Panc1 (cell line): Measurements from ENCODE around the gene PRPS1L1. TPM values are rescaled to one million over a fixed set of nuclear protein-coding genes. Genes with fewer than 3 reads are reported as not detected.

Experiments
- ATAC-seq: fragments of 200-7000 bp; cut with Tn5 transposase; 2 replicates; pipeline ENCODE4 v1.9.1; 2020; ENCODE audit warnings: mild to moderate bottlenecking, moderate library complexity
- BruUV-seq: library from RNA; stranded (reverse); fragments of 400-500 nt; replicated peaks from 2 replicates; lab custom pipeline; 2021; lab: Mats Ljungman, UMichigan
- CTCF ChIA-PET: fragments of 300-600 bp; sonication (Branson Sonifier 250); formaldehyde crosslinking; loops from one replicate; lab custom pipeline; 2022; ENCODE audit warnings: antibody characterized with exemption; lab: Charles Lee
- POLR2A ChIA-PET: fragments of 300-600 bp; sonication (Branson Sonifier 250); formaldehyde crosslinking; loops from one replicate; lab custom pipeline; 2022; ENCODE audit warnings: antibody characterized with exemption; lab: Charles Lee
- DNase-seq: peaks from one replicate; pipeline ENCODE4 v3.0.0-alpha.2; 2010; ENCODE audit warnings: low read depth, low spot score
- H3K27ac ChIP-seq: 2 replicates; pipeline ENCODE4 v1.5.1; 2011; ENCODE audit warnings: mild to moderate bottlenecking, low read length, inconsistent platforms
- H3K27me3 ChIP-seq: fragments of 200-500 bp; sonication (Bioruptor generic); 2 replicates; pipeline ENCODE4 v1.6.0; 2014; ENCODE audit warnings: low read length, inconsistent platforms; ENCODE audit not compliant: control insufficient read depth, insufficient read depth
- H3K36me3 ChIP-seq: fragments of 200-500 bp; sonication (Bioruptor generic); 2 replicates; pipeline ENCODE4 v1.5.1; 2014; ENCODE audit warnings: inconsistent platforms, mild to moderate bottlenecking, low read length, moderate library complexity; ENCODE audit not compliant: control insufficient read depth, insufficient read depth
- H3K4me1 ChIP-seq: 2 replicates; pipeline ENCODE4 v1.5.1; 2011; ENCODE audit warnings: inconsistent platforms, mild to moderate bottlenecking, low read length, moderate library complexity; ENCODE audit not compliant: control insufficient read depth, insufficient read depth
- H3K4me3 ChIP-seq, 2 experiments: 2 replicates each; pipeline ENCODE4 v1.5.1; 2011 to 2012; ENCODE audit warnings: low read depth in 2 of 2, low read length in 2 of 2, mild to moderate bottlenecking in 2 of 2, inconsistent platforms in 1 of 2, moderate library complexity in 1 of 2
- H3K9me3 ChIP-seq: fragments of 200-500 bp; sonication (Bioruptor generic); 2 replicates; pipeline ENCODE4 v1.5.1; 2014; ENCODE audit warnings: low read depth, mild to moderate bottlenecking, inconsistent platforms, low read length, moderate library complexity; ENCODE audit not compliant: control insufficient read depth, insufficient read depth
- CTCF ChIP-seq: fragments of 450-650 bp; IDR thresholded peaks from 2 replicates; pipeline ENCODE4 v1.5.1; 2017; ENCODE audit warnings: mild to moderate bottlenecking
- POLR2AphosphoS5 ChIP-seq: IDR thresholded peaks from 2 replicates; pipeline ENCODE4 v1.6.1; 2012; ENCODE audit warnings: mild to moderate bottlenecking, low read depth, low read length, moderate library complexity
- REST ChIP-seq, 2 experiments: IDR thresholded peaks; 2 replicates each; pipeline ENCODE4 v1.6.1; 2011 to 2012; ENCODE audit warnings: low read depth in 2 of 2, control low read depth in 1 of 2, low read length in 1 of 2, mild to moderate bottlenecking in 1 of 2, moderate library complexity in 1 of 2; ENCODE audit not compliant: insufficient read depth in 1 of 2
- SIN3A ChIP-seq: IDR thresholded peaks from 2 replicates; pipeline ENCODE4 v1.6.1; 2012; ENCODE audit warnings: low read depth, mild to moderate bottlenecking, low read length, moderate library complexity, borderline replicate concordance; ENCODE audit not compliant: insufficient read depth
- TCF7L2 ChIP-seq: IDR thresholded peaks from 2 replicates; pipeline ENCODE4 v1.6.1; 2011; ENCODE audit warnings: mild to moderate bottlenecking, low read depth, low read length, inconsistent platforms
- in situ Hi-C: cut with HindIII; loops from 2 replicates; pipeline ENCODE4 v1.10.0; 2016; ENCODE audit warnings: low sequenced_read_pairs, low pct_unique_long_range_greater_than_20kb
- intact Hi-C: fragments of 100-400 bp; cut with micrococcal nuclease; formaldehyde crosslinking; loops from one replicate; pipeline ENCODE4 v1.10.0; 2022; ENCODE audit not compliant: unreplicated experiment
- total RNA-seq: library from RNA; stranded (reverse); gene quantifications from one replicate; pipeline ENCODE4 v1.2.1, GENCODE V29; 2021; ENCODE audit not compliant: unreplicated experiment

Gene PRPS1L1
- total RNA-seq, 1 experiment from 2014 or later = not detected

GRCh38 chr7:17988858-17989257 is 38.8 kb downstream of the PRPS1L1 start:
- no TSS peak for BruUV-seq
- Histone ChIP-seq H3K9me3 (no peaks in the 10 kb centered on the region), H3K27me3 (no peaks in the 10 kb centered on the region; the same call in 1 of the 2 replicates), H3K27ac (no peak overlapping the region), H3K36me3 (no peaks in the 10 kb centered on the region), H3K4me1 (no peaks in the 10 kb centered on the region), H3K4me3 (no peak overlapping the region)
- TF ChIP-seq CTCF = no peak; the same call in 1 of the 2 replicates
- TF ChIP-seq TCF7L2 = no peak
- TF ChIP-seq SIN3A = no peak
- TF ChIP-seq REST (IDR thresholded peaks at IDR 0.05; ENCODE audit: insufficient read depth in 1 of 2, low read depth in 2 of 2, low read length in 1 of 2) = no peak
- no peak for TF ChIP-seq POLR2AphosphoS5
- DNase-seq = no peak
- ATAC-seq = no peak
- in situ Hi-C loops (no loop called here), intact Hi-C loops (no loop called here)
- CTCF ChIA-PET = interaction anchor here (0.7 kb wide), 1 partner anchor 997 kb away, joined by 3 read pairs; no protein-coding TSS in a partner anchor
- POLR2A ChIA-PET = no interaction called here

DNA sequence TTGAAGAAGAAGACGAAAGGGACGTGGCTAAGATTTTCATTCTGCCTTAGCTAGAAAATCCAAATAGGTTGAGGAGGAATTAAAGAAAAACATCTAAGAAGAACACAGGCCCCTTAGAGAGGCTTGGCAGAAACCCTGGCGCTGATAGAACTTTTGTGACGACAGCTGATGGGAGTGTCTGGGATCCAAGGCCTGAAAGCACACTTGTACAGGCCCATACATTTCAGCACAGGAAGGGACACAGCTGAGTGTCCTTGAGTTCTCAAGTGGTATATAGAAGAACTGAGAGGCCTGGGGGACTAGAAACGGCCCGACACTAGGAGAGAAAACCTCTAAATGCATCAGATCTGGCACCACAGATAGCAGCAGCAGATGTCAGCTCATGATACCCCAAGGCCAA is 39.5 kb downstream of the PRPS1L1 start:
- no TSS peak for BruUV-seq
- no peaks in the 10 kb centered on the region for H3K9me3 ChIP-seq
- peaks cover 2% of the 10 kb centered on the region; the same call in 1 of the 2 replicates for H3K27me3 ChIP-seq
- H3K4me1 ChIP-seq = no peaks in the 10 kb centered on the region
- no peaks in the 10 kb centered on the region for H3K36me3 ChIP-seq
- H3K27ac ChIP-seq = no peak overlapping the region
- intact Hi-C loops = no loop called here
- ChIA-PET POLR2A (no interaction called here), CTCF (no interaction called here)
- TF ChIP-seq CTCF (no peak), TCF7L2 (no peak), POLR2AphosphoS5 (no peak), REST (IDR thresholded peaks at IDR 0.05; ENCODE audit: insufficient read depth in 1 of 2, low read depth in 2 of 2, low read length in 1 of 2) (no peak), SIN3A (no peak)
- no peak overlapping the region for H3K4me3 ChIP-seq
- in situ Hi-C loops = no loop called here
- no peak for ATAC-seq
- DNase-seq = no peak
